Adrenal gland (tissue), 12 donors: ENCODE data around the gene SRP68. TPM values are rescaled to one million over a fixed set of nuclear protein-coding genes. Genes with fewer than 3 reads are reported as not detected.
A peak's percentile ranks its signal among the peaks of the same experiment; 100 is the strongest.

Experiments used
- DNase-seq, 7 donors: peaks; one replicate each; pipeline ENCODE4 v3.0.0-alpha.2; 2019 to 2020
- H3K27ac ChIP-seq, 5 donors: fragments of 200-600 bp; sonication (generic) in 4 of 5; 1 replicate in 3 of 5; 2 replicates in 2 of 5; pipeline versions ENCODE4 v1.5.1 to v1.8.0; 2016 to 2020; ENCODE audit warnings: mild to moderate bottlenecking in 1 of 5
- H3K27me3 ChIP-seq: fragments of 200-600 bp; 2 replicates; pipeline ENCODE4 v1.8.0; 2021
- H3K36me3 ChIP-seq, 2 donors: fragments of 200-600 bp; replicated peaks in 1 of 2; 1 replicate in 1 of 2; 2 replicates in 1 of 2; pipeline versions ENCODE4 v1.5.1 to v1.8.0; 2018 to 2022
- H3K4me1 ChIP-seq, 2 donors: fragments of 200-600 bp; replicated peaks in 1 of 2; 1 replicate in 1 of 2; 2 replicates in 1 of 2; pipeline versions ENCODE4 v1.5.1 to v1.8.0; 2018 to 2021
- H3K4me3 ChIP-seq, 4 donors: fragments of 200-600 bp; sonication (generic) in 3 of 4; one replicate each; pipeline ENCODE4 v1.5.1; 2016 to 2018
- H3K9me3 ChIP-seq, 3 donors: fragments of 200-600 bp; sonication (generic) in 1 of 3; replicated peaks in 1 of 3; 1 replicate in 2 of 3; 2 replicates in 1 of 3; pipeline versions ENCODE4 v1.5.1 to v1.8.0; 2016 to 2021
- CTCF ChIP-seq, 6 experiments: fragments of 450-650 bp in 4 of 6; fragments of 200-600 bp in 2 of 6; sonication (generic) in 1 of 6; IDR thresholded peaks; 1 replicate in 5 of 6; 2 replicates in 1 of 6; pipeline versions ENCODE4 v1.5.1 to v1.8.0; 2016 to 2021; ENCODE audit warnings: antibody characterized with exemption in 6 of 6, mild to moderate bottlenecking in 2 of 6, moderate library complexity in 1 of 6
- POLR2A ChIP-seq, 2 donors: fragments of 450-650 bp; IDR thresholded peaks; one replicate each; pipeline ENCODE4 v1.6.1; 2017; ENCODE audit warnings: antibody characterized with exemption in 2 of 2, mild to moderate bottlenecking in 2 of 2, moderate library complexity in 1 of 2
- WGBS, 4 donors: extraction: QIAGEN DNeasy Blood & Tissue Kit in 2 of 4; methylation state at CpG; one replicate each; pipeline versions ENCODE4 v1.1.5 to v1.1.7; 2013 to 2017; 5-methylcytosine and 5-hydroxymethylcytosine counted together
- intact Hi-C, 2 donors: fragments of 100-400 bp; cut with DNase I; formaldehyde crosslinking; loops; one replicate each; pipeline versions ENCODE4 v1.14.1 to v1.15.0; 2022 to 2023
- microRNA-seq, 3 donors: library from miRNA; unstranded; fragments of <30 nt; microRNA quantifications; one replicate each; pipeline ENCODE4, GENCODE V29; 2017 to 2020
- polyA plus RNA-seq, 3 donors: library from polyadenylated mRNA; stranded (reverse); fragments of 200-250 nt in 2 of 3; fragments of 350-450 nt in 1 of 3; fragmentation: Illumina TruSeq in 1 of 3; extraction: RNeasy Lipid Tissue Mini Kit (QIAGEN cat#74804) in 1 of 3; gene quantifications; one replicate each; pipeline ENCODE4 v1.2.3, GENCODE V29; 2013 to 2014
- small RNA-seq, 2 donors: library from RNA; depleted of rRNA; stranded (forward); fragments of <200 nt; gene quantifications; one replicate each; pipeline ENCODE3, GENCODE V24; 2016
- total RNA-seq, 9 donors: library from RNA; depleted of rRNA in 4 of 9; stranded (reverse); fragments of >200 nt in 4 of 9; fragments of 120-200 nt in 1 of 9; fragmentation: NEBNext Ultra II Directional in 1 of 9; extraction: Animal tissue kit (Norgen Biotek cat#: 25700) in 1 of 9; gene quantifications; one replicate each; pipeline versions ENCODE4 v1.1.0 to v1.2.4, GENCODE V29; 2013 to 2023
- donor health status: healthy with polysubstance abuse.
- donor health status: Bipolar disorder and iron deficiency.
- donor health status: DM: yes; HTN: yes; CAD: no.
- donor health status: DM: no; HTN: no; CAD: no.
- donor health status: DM: no; HTN: no; CAD: no.
- donor health status: DM: yes; HTN: yes; CAD: no.

Gene SRP68
- total and polyA plus RNA-seq, 12 donors: 20.3 to 129 (median 41.1) TPM

GRCh38 chr17:75996665-75997590, 75.4 kb downstream of the SRP68 start:
- peak in 1 of 7 donors; percentile 47 for DNase-seq
- no peaks in the 10 kb centered on the region for H3K27me3 ChIP-seq
- H3K27ac ChIP-seq: peak overlapping the region in 1 of 5 donors; percentile 58
- intact Hi-C loops: no loop called here
- TF ChIP-seq POLR2A (IDR thresholded peaks at IDR 0.05): no peak
- H3K4me1 ChIP-seq: no peaks in the 10 kb centered on the region
- no peak overlapping the region for H3K4me3 ChIP-seq
- 57 to 71% (median 67%) methylated on average over 18 of the region's 18 CpGs for WGBS, 4 donors
- H3K9me3 ChIP-seq: no peaks in the 10 kb centered on the region
- H3K36me3 ChIP-seq: peaks cover 0 to 8% of the 10 kb centered on the region in 2 donors

GRCh38 chr17:75995385-75995925, 76.9 kb downstream of the SRP68 start:
- no peak overlapping the region for H3K27ac ChIP-seq
- TF ChIP-seq CTCF (IDR thresholded peaks at IDR 0.05) (no peak), POLR2A (IDR thresholded peaks at IDR 0.05) (no peak)
- H3K27me3 ChIP-seq: no peaks in the 10 kb centered on the region
- no peaks in the 10 kb centered on the region for H3K9me3 ChIP-seq
- DNase-seq: no peak
- intact Hi-C loops: no loop called here
- H3K4me1 ChIP-seq: no peaks in the 10 kb centered on the region
- 94 to 98% (median 96%) methylated on average over 6 to 7 of the region's 7 CpGs for WGBS, 4 donors
- no peak overlapping the region for H3K4me3 ChIP-seq
- peaks cover 0 to 13% of the 10 kb centered on the region in 2 donors for H3K36me3 ChIP-seq

GRCh38 chr17:75994802-75995370, 77.4 kb downstream of the SRP68 start:
- Histone ChIP-seq H3K9me3 (no peaks in the 10 kb centered on the region), H3K4me1 (no peaks in the 10 kb centered on the region), H3K27me3 (no peaks in the 10 kb centered on the region), H3K36me3 (peaks cover 0 to 13% of the 10 kb centered on the region in 2 donors), H3K4me3 (no peak overlapping the region), H3K27ac (no peak overlapping the region)
- DNase-seq: no peak
- intact Hi-C loops: no loop called here
- TF ChIP-seq POLR2A (IDR thresholded peaks at IDR 0.05) (no peak), CTCF (IDR thresholded peaks at IDR 0.05) (no peak)
- 82 to 95% (median 91%) methylated on average over 5 of the region's 5 CpGs for WGBS, 4 donors

- WGBS, 4 donors: 91 to 98% (median 95%) methylated on average over 7 to 9 of the region's 9 CpGs
- Histone ChIP-seq H3K4me3 (no peak overlapping the region), H3K36me3 (peaks cover 0 to 13% of the 10 kb centered on the region in 2 donors), H3K27ac (no peak overlapping the region), H3K27me3 (no peaks in the 10 kb centered on the region), H3K9me3 (no peaks in the 10 kb centered on the region), H3K4me1 (no peaks in the 10 kb centered on the region)
- intact Hi-C loops: no loop called here
- TF ChIP-seq CTCF (IDR thresholded peaks at IDR 0.05): no peak
- no peak for TF ChIP-seq POLR2A (IDR thresholded peaks at IDR 0.05)
- no peak for DNase-seq
Observed at GRCh38 chr17:75991396-75991795, 80.9 kb downstream of the SRP68 start.

Small RNA genes within 50 kb of the gene (microRNA-seq; reads per million reads assigned to microRNA genes)
- 1.9 to 6.7 (median 2.8) reads per million in 3 donors for gene MIR6868

Small RNA genes within 50 kb of the gene (small RNA-seq; reads per million reads assigned to genes)
- 0 reads per million in 2 donors for gene MIR6868

Other genes starting within 250 kb of the SRP68 start
- 10 to 100 TPM in 7 of 9 donors, 1 to 10 TPM in 2; 3.0 to 28.1 (median 12.9) TPM for gene UNC13D, start 228.1 kb downstream of the SRP68 start, total RNA-seq
- gene UNC13D, start 228.1 kb downstream of the SRP68 start, polyA plus RNA-seq: 10 to 100 TPM in 2 of 3 donors, 1 to 10 TPM in 1; 6.6 to 47.5 (median 21.5) TPM
- 100 to 1,000 TPM in 8 of 9 donors, 10 to 100 TPM in 1; 60.4 to 292 (median 193) TPM for gene WBP2, start 217.2 kb downstream of the SRP68 start, total RNA-seq
- 100 to 1,000 TPM; 205 to 258 (median 258) TPM for gene WBP2, start 217.2 kb downstream of the SRP68 start, polyA plus RNA-seq
- gene TRIM47, start 193.9 kb downstream of the SRP68 start, total RNA-seq: 10 to 100 TPM in 7 of 9 donors, 1 to 10 TPM in 2; 2.8 to 66.1 (median 23.4) TPM
- gene TRIM47, start 193.9 kb downstream of the SRP68 start, polyA plus RNA-seq: 10 to 100 TPM in 2 of 3 donors, 1 to 10 TPM in 1; 6.0 to 42.5 (median 36.5) TPM
- gene TRIM65, start 175.6 kb downstream of the SRP68 start, total RNA-seq: 10 to 100 TPM in 7 of 9 donors, 1 to 10 TPM in 2; 6.5 to 46.9 (median 18.6) TPM
- gene TRIM65, start 175.6 kb downstream of the SRP68 start, polyA plus RNA-seq: 10 to 100 TPM in 1 of 3 donors, 1 to 10 TPM in 2; 4.1 to 16.7 (median 5.0) TPM
- gene MRPL38, start 167.6 kb downstream of the SRP68 start, total RNA-seq: 100 to 1,000 TPM in 4 of 9 donors, 10 to 100 TPM in 5; 36.7 to 153 (median 64.2) TPM
- gene MRPL38, start 167.6 kb downstream of the SRP68 start, polyA plus RNA-seq: 100 to 1,000 TPM in 2 of 3 donors, 10 to 100 TPM in 1; 60.3 to 214 (median 187) TPM
- 10 to 100 TPM in 8 of 9 donors, 1 to 10 TPM in 1; 4.9 to 87.6 (median 15.3) TPM for gene FBF1, start 131.5 kb downstream of the SRP68 start, total RNA-seq
- 10 to 100 TPM in 2 of 3 donors, 1 to 10 TPM in 1; 3.1 to 68.9 (median 26.7) TPM for gene FBF1, start 131.5 kb downstream of the SRP68 start, polyA plus RNA-seq
- 100 to 1,000 TPM in 2 of 9 donors, 10 to 100 TPM in 7; 60.3 to 109 (median 81.6) TPM for gene ACOX1, start 93.4 kb downstream of the SRP68 start, total RNA-seq
- gene ACOX1, start 93.4 kb downstream of the SRP68 start, polyA plus RNA-seq: 10 to 100 TPM; 28.9 to 40.3 (median 35.3) TPM
- gene TEN1, start 93.3 kb downstream of the SRP68 start, total RNA-seq: 10 to 100 TPM; 15.3 to 27.7 (median 25.3) TPM
- gene TEN1, start 93.3 kb downstream of the SRP68 start, polyA plus RNA-seq: 10 to 100 TPM in 2 of 3 donors, 1 to 10 TPM in 1; 8.7 to 40.0 (median 33.8) TPM
- 1 to 10 TPM in 5 of 9 donors, under 1 TPM in 1, not detected in 3; 0.74 to 7.9 (median 4.9) TPM for gene CDK3, start 71.7 kb downstream of the SRP68 start, total RNA-seq
- 10 to 100 TPM in 2 of 3 donors, 1 to 10 TPM in 1; 1.2 to 56.7 (median 30.0) TPM for gene CDK3, start 71.7 kb downstream of the SRP68 start, polyA plus RNA-seq
- gene EVPL, start 45.2 kb downstream of the SRP68 start, total RNA-seq: 1 to 10 TPM in 1 of 9 donors, under 1 TPM in 6, not detected in 2; under 0.01 to 1.8 (median 0.27) TPM
- gene EVPL, start 45.2 kb downstream of the SRP68 start, polyA plus RNA-seq: under 1 TPM; 0.02 to 0.64 (median 0.61) TPM
- not detected for gene GALR2, start 2.3 kb upstream of the SRP68 start, total RNA-seq
- gene GALR2, start 2.3 kb upstream of the SRP68 start, polyA plus RNA-seq: under 1 TPM in 1 of 3 donors, not detected in 2; 0.27 TPM
- under 1 TPM in 3 of 9 donors, not detected in 6; 0.06 to 0.19 (median 0.13) TPM for gene ZACN, start 6.7 kb upstream of the SRP68 start, total RNA-seq
- 1 to 10 TPM in 2 of 3 donors, not detected in 1; 3.1 to 3.3 TPM for gene ZACN, start 6.7 kb upstream of the SRP68 start, polyA plus RNA-seq
- gene EXOC7, start 31.3 kb upstream of the SRP68 start, total RNA-seq: 100 to 1,000 TPM in 5 of 9 donors, 10 to 100 TPM in 4; 65.7 to 145 (median 102) TPM
- gene EXOC7, start 31.3 kb upstream of the SRP68 start, polyA plus RNA-seq: 100 to 1,000 TPM in 1 of 3 donors, 10 to 100 TPM in 2; 70.0 to 115 (median 89.5) TPM
- under 1 TPM in 2 of 9 donors, not detected in 7; 0.06 to 0.18 TPM for gene FOXJ1, start 68.7 kb upstream of the SRP68 start, total RNA-seq
- under 1 TPM in 1 of 3 donors, not detected in 2; 0.07 TPM for gene FOXJ1, start 68.7 kb upstream of the SRP68 start, polyA plus RNA-seq
- gene RNF157, start 168.0 kb upstream of the SRP68 start, total RNA-seq: 1 to 10 TPM; 2.3 to 6.1 (median 4.7) TPM
- gene RNF157, start 168.0 kb upstream of the SRP68 start, polyA plus RNA-seq: 1 to 10 TPM; 3.0 to 4.7 (median 4.1) TPM
- gene UBALD2, start 192.8 kb upstream of the SRP68 start, total RNA-seq: 10 to 100 TPM in 6 of 9 donors, 1 to 10 TPM in 3; 5.4 to 71.2 (median 12.9) TPM
- 10 to 100 TPM in 2 of 3 donors, 1 to 10 TPM in 1; 5.2 to 18.2 (median 15.6) TPM for gene UBALD2, start 192.8 kb upstream of the SRP68 start, polyA plus RNA-seq
- gene QRICH2, start 235.8 kb upstream of the SRP68 start, total RNA-seq: 1 to 10 TPM in 6 of 9 donors, under 1 TPM in 3; 0.12 to 3.4 (median 1.4) TPM
- 10 to 100 TPM in 1 of 3 donors, 1 to 10 TPM in 1, under 1 TPM in 1; 0.09 to 14.2 (median 4.8) TPM for gene QRICH2, start 235.8 kb upstream of the SRP68 start, polyA plus RNA-seq